ENCODE results near the gene PRR16. TPM values are rescaled to one million over a fixed set of nuclear protein-coding genes. Genes with fewer than 3 reads are reported as not detected.
"Not testable (repeated sequence)": the region's sequence is repeated elsewhere in the genome, so short reads cannot be mapped to it uniquely, and the experiment has no call there.

Gene PRR16
- total and polyA plus RNA-seq, 4 experiments from 2014 or later: not detected

GRCh38 chr5:120702817-120703538, 238.9 kb downstream of the PRR16 start:
- H3K27me3 Mint-ChIP-seq; H3K4me3 ChIP-seq (ENCODE audit: low read length in 2 of 2); H3K27ac ChIP-seq (ENCODE audit: low read depth, low read length); POLR2A ChIA-PET (ENCODE audit: partially characterized antibody); H3K36me3 ChIP-seq (ENCODE audit: insufficient read depth, low read length); H3K27me3 ChIP-seq (ENCODE audit: insufficient read depth, low read length); DNase-seq; H3K4me1 Mint-ChIP-seq; H3K4me1 ChIP-seq (ENCODE audit: insufficient read depth, low read length); H3K36me3 Mint-ChIP-seq; intact Hi-C loops (cut with micrococcal nuclease); H3K27ac Mint-ChIP-seq; H3K4me3 Mint-ChIP-seq; H3K9me3 ChIP-seq (ENCODE audit: control insufficient read depth in 1 of 2, low read length in 2 of 2); CTCF ChIA-PET (ENCODE audit: partially characterized antibody): not testable (repeated sequence)
- H3K9me3 Mint-ChIP-seq: peaks cover 0 to 16% (median 7%) of the 10 kb centered on the region in 8 donors

- Histone ChIP-seq H3K9me3 (ENCODE audit: control insufficient read depth in 1 of 2, low read length in 2 of 2) (no peaks in the 10 kb centered on the region), H3K4me1 (ENCODE audit: insufficient read depth, low read length) (no peaks in the 10 kb centered on the region), H3K27ac (ENCODE audit: low read depth, low read length) (no peak overlapping the region), H3K27me3 (ENCODE audit: insufficient read depth, low read length) (no peaks in the 10 kb centered on the region), H3K4me3 (ENCODE audit: low read length in 2 of 2) (no peak overlapping the region), H3K36me3 (ENCODE audit: insufficient read depth, low read length) (no peaks in the 10 kb centered on the region)
- H3K4me1 Mint-ChIP-seq: peaks cover 0 to 1% (median 0%) of the 10 kb centered on the region in 4 donors
- peaks cover 0 to 13% (median 5%) of the 10 kb centered on the region in 8 donors for H3K9me3 Mint-ChIP-seq
- no peaks in the 10 kb centered on the region for H3K36me3 Mint-ChIP-seq
- no peaks in the 10 kb centered on the region for H3K27me3 Mint-ChIP-seq
- no peak overlapping the region for H3K27ac Mint-ChIP-seq
- DNase-seq: no peak
- intact Hi-C loops (cut with micrococcal nuclease): no loop called here
- ChIA-PET POLR2A (ENCODE audit: partially characterized antibody) (no interaction called here), CTCF (ENCODE audit: partially characterized antibody) (no interaction called here)
- H3K4me3 Mint-ChIP-seq: no peak overlapping the region
Measured at GRCh38 chr5:120703918-120704587, 240.0 kb downstream of the PRR16 start.

- H3K4me3 Mint-ChIP-seq: no peak overlapping the region
- H3K4me1 Mint-ChIP-seq: peaks cover 0 to under 1% (median 0%) of the 10 kb centered on the region in 4 donors
- no peaks in the 10 kb centered on the region for H3K36me3 ChIP-seq (ENCODE audit: insufficient read depth, low read length)
- H3K9me3 Mint-ChIP-seq: peaks cover 0 to 7% (median 3%) of the 10 kb centered on the region in 8 donors
- H3K27ac Mint-ChIP-seq: no peak overlapping the region
- H3K27me3 Mint-ChIP-seq: no peaks in the 10 kb centered on the region
- no peak overlapping the region for H3K4me3 ChIP-seq (ENCODE audit: low read length in 2 of 2)
- ChIA-PET POLR2A (ENCODE audit: partially characterized antibody) (no interaction called here), CTCF (ENCODE audit: partially characterized antibody) (interaction anchor here (1.3 kb wide), 1 partner anchor 10 kb away, joined by 3 read pairs; no protein-coding TSS in a partner anchor)
- no peak overlapping the region for H3K27ac ChIP-seq (ENCODE audit: low read depth, low read length)
- DNase-seq: no peak
- H3K27me3 ChIP-seq (ENCODE audit: insufficient read depth, low read length): no peaks in the 10 kb centered on the region
- no peaks in the 10 kb centered on the region for H3K36me3 Mint-ChIP-seq
- no peaks in the 10 kb centered on the region for H3K4me1 ChIP-seq (ENCODE audit: insufficient read depth, low read length)
- intact Hi-C loops (cut with micrococcal nuclease): no loop called here
- no peaks in the 10 kb centered on the region for H3K9me3 ChIP-seq (ENCODE audit: control insufficient read depth in 1 of 2, low read length in 2 of 2)
Measured at GRCh38 chr5:120706877-120707276, 242.8 kb downstream of the PRR16 start.

- Histone ChIP-seq H3K4me3 (ENCODE audit: low read length in 2 of 2) (no peak overlapping the region), H3K27ac (ENCODE audit: low read depth, low read length) (no peak overlapping the region), H3K36me3 (ENCODE audit: insufficient read depth, low read length) (no peaks in the 10 kb centered on the region), H3K27me3 (ENCODE audit: insufficient read depth, low read length) (no peaks in the 10 kb centered on the region), H3K4me1 (ENCODE audit: insufficient read depth, low read length) (no peaks in the 10 kb centered on the region), H3K9me3 (ENCODE audit: control insufficient read depth in 1 of 2, low read length in 2 of 2) (no peaks in the 10 kb centered on the region)
- ChIA-PET CTCF (ENCODE audit: partially characterized antibody) (interaction anchor here (1.4 kb wide), 1 partner anchor 10 kb away, joined by 3 read pairs; no protein-coding TSS in a partner anchor), POLR2A (ENCODE audit: partially characterized antibody) (no interaction called here)
- no peaks in the 10 kb centered on the region for H3K36me3 Mint-ChIP-seq
- H3K9me3 Mint-ChIP-seq: peaks cover 0 to 7% (median 3%) of the 10 kb centered on the region in 8 donors
- H3K4me1 Mint-ChIP-seq: no peaks in the 10 kb centered on the region
- no peak overlapping the region for H3K4me3 Mint-ChIP-seq
- no peak overlapping the region for H3K27ac Mint-ChIP-seq
- intact Hi-C loops (cut with micrococcal nuclease): no loop called here
- no peaks in the 10 kb centered on the region for H3K27me3 Mint-ChIP-seq
- no peak for DNase-seq
Measured at GRCh38 chr5:120717381-120717780, 253.3 kb downstream of the PRR16 start.

GRCh38 chr5:120730214-120730613, 266.1 kb downstream of the PRR16 start:
- Mint-ChIP-seq H3K4me3 (no peak overlapping the region), H3K9me3 (peaks cover 0 to 12% (median 3%) of the 10 kb centered on the region in 8 donors), H3K36me3 (no peaks in the 10 kb centered on the region), H3K4me1 (no peaks in the 10 kb centered on the region), H3K27ac (no peak overlapping the region), H3K27me3 (no peaks in the 10 kb centered on the region)
- Histone ChIP-seq H3K4me1 (ENCODE audit: insufficient read depth, low read length) (no peaks in the 10 kb centered on the region), H3K9me3 (ENCODE audit: control insufficient read depth in 1 of 2, low read length in 2 of 2) (no peaks in the 10 kb centered on the region), H3K27me3 (ENCODE audit: insufficient read depth, low read length) (no peaks in the 10 kb centered on the region), H3K4me3 (ENCODE audit: low read length in 2 of 2) (no peak overlapping the region), H3K36me3 (ENCODE audit: insufficient read depth, low read length) (no peaks in the 10 kb centered on the region), H3K27ac (ENCODE audit: low read depth, low read length) (no peak overlapping the region)
- DNase-seq: no peak
- CTCF ChIA-PET (ENCODE audit: partially characterized antibody): no interaction called here
- POLR2A ChIA-PET (ENCODE audit: partially characterized antibody): no interaction called here
- intact Hi-C loops (cut with micrococcal nuclease): no loop called here

- DNase-seq: no peak
- Mint-ChIP-seq H3K4me1 (no peaks in the 10 kb centered on the region), H3K36me3 (no peaks in the 10 kb centered on the region), H3K27ac (no peak overlapping the region), H3K27me3 (no peaks in the 10 kb centered on the region), H3K9me3 (peaks cover 2 to 18% (median 4%) of the 10 kb centered on the region in 8 donors), H3K4me3 (no peak overlapping the region)
- CTCF ChIA-PET (ENCODE audit: partially characterized antibody): no interaction called here
- Histone ChIP-seq H3K36me3 (ENCODE audit: insufficient read depth, low read length) (no peaks in the 10 kb centered on the region), H3K9me3 (ENCODE audit: control insufficient read depth in 1 of 2, low read length in 2 of 2) (no peaks in the 10 kb centered on the region), H3K4me3 (ENCODE audit: low read length in 2 of 2) (no peak overlapping the region), H3K27ac (ENCODE audit: low read depth, low read length) (no peak overlapping the region), H3K27me3 (ENCODE audit: insufficient read depth, low read length) (no peaks in the 10 kb centered on the region), H3K4me1 (ENCODE audit: insufficient read depth, low read length) (no peaks in the 10 kb centered on the region)
- intact Hi-C loops (cut with micrococcal nuclease): no loop called here
- POLR2A ChIA-PET (ENCODE audit: partially characterized antibody): no interaction called here
Measured at GRCh38 chr5:120734033-120734432, 269.9 kb downstream of the PRR16 start.

- CTCF ChIA-PET (ENCODE audit: partially characterized antibody): no interaction called here
- no peaks in the 10 kb centered on the region for H3K27me3 Mint-ChIP-seq
- H3K4me1 Mint-ChIP-seq: no peaks in the 10 kb centered on the region
Measured at GRCh38 chr5:120735076-120735475, 271.0 kb downstream of the PRR16 start.

More at GRCh38 chr5:120735076-120735475, 271.0 kb downstream of the PRR16 start:
- Mint-ChIP-seq H3K9me3 (peaks cover 2 to 18% (median 4%) of the 10 kb centered on the region in 8 donors), H3K4me3 (no peak overlapping the region), H3K36me3 (no peaks in the 10 kb centered on the region), H3K27ac (no peak overlapping the region)
- no peaks in the 10 kb centered on the region for H3K4me1 ChIP-seq (ENCODE audit: insufficient read depth, low read length)
- H3K27ac ChIP-seq (ENCODE audit: low read depth, low read length): no peak overlapping the region
- intact Hi-C loops (cut with micrococcal nuclease): no loop called here
- no peak for DNase-seq
- no peaks in the 10 kb centered on the region for H3K27me3 ChIP-seq (ENCODE audit: insufficient read depth, low read length)
- H3K9me3 ChIP-seq (ENCODE audit: control insufficient read depth in 1 of 2, low read length in 2 of 2): no peaks in the 10 kb centered on the region
- no peak overlapping the region for H3K4me3 ChIP-seq (ENCODE audit: low read length in 2 of 2)
- no peaks in the 10 kb centered on the region for H3K36me3 ChIP-seq (ENCODE audit: insufficient read depth, low read length)
- POLR2A ChIA-PET (ENCODE audit: partially characterized antibody): no interaction called here

Measured in CD4-positive, alpha-beta memory T cell (primary cell).